Measurements from ENCODE around the gene ITGA2B.
"Not testable (repeated sequence)": the region's sequence is repeated elsewhere in the genome, so short reads cannot be mapped to it uniquely, and the experiment has no call there.

Gene ITGA2B

DNA sequence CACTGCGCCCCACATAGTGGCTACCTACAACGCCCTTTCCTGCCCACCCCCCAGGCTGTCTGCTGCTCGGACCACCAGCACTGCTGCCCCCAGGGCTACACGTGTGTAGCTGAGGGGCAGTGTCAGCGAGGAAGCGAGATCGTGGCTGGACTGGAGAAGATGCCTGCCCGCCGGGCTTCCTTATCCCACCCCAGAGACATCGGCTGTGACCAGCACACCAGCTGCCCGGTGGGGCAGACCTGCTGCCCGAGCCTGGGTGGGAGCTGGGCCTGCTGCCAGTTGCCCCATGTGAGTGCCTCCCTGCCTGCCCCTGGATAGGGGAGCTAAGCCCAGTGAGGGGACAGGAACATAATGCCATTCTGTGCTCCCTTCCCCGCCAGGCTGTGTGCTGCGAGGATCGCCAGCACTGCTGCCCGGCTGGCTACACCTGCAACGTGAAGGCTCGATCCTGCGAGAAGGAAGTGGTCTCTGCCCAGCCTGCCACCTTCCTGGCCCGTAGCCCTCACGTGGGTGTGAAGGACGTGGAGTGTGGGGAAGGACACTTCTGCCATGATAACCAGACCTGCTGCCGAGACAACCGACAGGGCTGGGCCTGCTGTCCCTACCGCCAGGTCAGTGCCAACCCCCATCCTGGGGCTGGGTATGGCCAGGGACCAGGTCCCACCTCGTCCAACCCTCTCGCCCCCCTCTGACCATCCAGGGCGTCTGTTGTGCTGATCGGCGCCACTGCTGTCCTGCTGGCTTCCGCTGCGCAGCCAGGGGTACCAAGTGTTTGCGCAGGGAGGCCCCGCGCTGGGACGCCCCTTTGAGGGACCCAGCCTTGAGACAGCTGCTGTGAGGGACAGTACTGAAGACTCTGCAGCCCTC lies 37.3 kb downstream of the ITGA2B start:
- no peak for DNase-seq

DNA sequence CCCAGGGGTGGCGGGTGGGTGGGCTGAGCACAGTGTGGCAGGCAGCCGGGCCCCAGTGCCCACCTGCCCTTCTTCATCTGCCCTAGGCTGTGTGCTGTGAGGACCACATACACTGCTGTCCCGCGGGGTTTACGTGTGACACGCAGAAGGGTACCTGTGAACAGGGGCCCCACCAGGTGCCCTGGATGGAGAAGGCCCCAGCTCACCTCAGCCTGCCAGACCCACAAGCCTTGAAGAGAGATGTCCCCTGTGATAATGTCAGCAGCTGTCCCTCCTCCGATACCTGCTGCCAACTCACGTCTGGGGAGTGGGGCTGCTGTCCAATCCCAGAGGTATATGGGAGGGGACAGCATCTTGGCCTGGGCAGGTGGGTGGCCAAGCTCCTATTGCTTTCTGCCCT lies 38.0 kb downstream of the ITGA2B start:
- no peak for DNase-seq

- peak; percentile 67 to 72 for DNase-seq
Observed at GRCh38 chr17:44350733-44351226, 38.7 kb downstream of the ITGA2B start.

- no peak for DNase-seq
Observed at GRCh38 chr17:44349553-44350070, 39.8 kb downstream of the ITGA2B start.

GRCh38 chr17:44348988-44349364 lies 40.5 kb downstream of the ITGA2B start:
- DNase-seq: no peak

- no peak for DNase-seq
Observed at GRCh38 chr17:44348234-44348987, 41.0 kb downstream of the ITGA2B start.

GRCh38 chr17:44347206-44348055 lies 42.0 kb downstream of the ITGA2B start:
- DNase-seq: not testable (repeated sequence)

- no peak for DNase-seq
Observed at GRCh38 chr17:44346064-44346844, 43.2 kb downstream of the ITGA2B start.

GRCh38 chr17:44345454-44346026 lies 43.9 kb downstream of the ITGA2B start:
- peak; percentile 39 to 46 for DNase-seq

DNA sequence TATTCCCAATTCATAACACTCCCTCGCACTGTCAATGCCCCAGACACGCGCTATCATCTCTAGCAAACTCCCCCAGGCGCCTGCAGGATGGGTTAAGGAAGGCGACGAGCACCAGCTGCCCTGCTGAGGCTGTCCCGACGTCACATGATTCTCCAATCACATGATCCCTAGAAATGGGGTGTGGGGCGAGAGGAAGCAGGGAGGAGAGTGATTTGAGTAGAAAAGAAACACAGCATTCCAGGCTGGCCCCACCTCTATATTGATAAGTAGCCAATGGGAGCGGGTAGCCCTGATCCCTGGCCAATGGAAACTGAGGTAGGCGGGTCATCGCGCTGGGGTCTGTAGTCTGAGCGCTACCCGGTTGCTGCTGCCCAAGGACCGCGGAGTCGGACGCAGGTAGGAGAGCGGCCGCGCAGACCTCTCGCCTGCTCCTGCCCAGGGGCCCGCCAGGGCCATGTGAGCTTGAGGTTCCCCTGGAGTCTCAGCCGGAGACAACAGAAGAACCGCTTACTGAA lies 44.5 kb downstream of the ITGA2B start, which contains the start of gene GRN:
Gene GRN, plus strand, starts transcription at position 364 of the 515 bp plus-strand sequence. CDS start 3,863 bp downstream, outside the sequence.
- peak; percentile 79 to 82 for DNase-seq

DNA sequence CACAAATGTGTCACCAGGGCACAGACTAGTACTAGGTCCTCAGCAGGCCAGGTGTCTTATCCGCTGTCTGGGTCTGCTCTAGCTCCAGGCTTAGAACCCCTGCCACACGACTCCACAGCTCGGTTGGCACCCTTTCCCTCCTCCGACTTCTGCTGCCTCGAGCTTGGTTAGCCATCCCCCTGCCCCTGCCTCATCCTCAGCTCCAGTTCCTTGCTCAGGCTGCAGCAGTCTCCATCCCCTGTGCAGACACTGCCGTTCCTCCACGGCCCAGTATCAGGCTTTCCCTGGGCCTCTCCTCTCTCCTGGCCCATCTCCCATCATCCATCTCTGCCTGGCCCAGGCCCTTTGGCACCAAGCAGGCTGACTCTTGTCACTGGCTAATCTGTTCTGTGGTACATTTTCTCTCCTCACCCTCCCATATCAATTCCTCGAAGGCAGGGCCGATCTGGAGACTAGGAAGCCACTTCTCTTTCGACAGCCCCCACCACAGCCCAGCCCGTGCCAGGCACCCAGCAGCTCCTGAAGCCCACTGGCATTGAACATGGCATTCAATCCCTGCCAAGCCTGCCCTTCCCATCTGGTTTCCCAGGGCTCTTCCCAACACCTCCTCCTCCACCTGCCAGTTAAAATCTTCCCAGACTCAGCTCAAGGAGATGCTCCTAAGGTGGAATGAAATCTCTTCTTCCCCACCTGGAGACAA lies 45.8 kb downstream of the ITGA2B start:
- DNase-seq: no peak

GRCh38 chr17:44340553-44340952 lies 48.9 kb downstream of the ITGA2B start:
- DNase-seq: not testable (repeated sequence)

- no peak for DNase-seq
Observed at GRCh38 chr17:44338702-44339101, 50.7 kb downstream of the ITGA2B start.

DNA sequence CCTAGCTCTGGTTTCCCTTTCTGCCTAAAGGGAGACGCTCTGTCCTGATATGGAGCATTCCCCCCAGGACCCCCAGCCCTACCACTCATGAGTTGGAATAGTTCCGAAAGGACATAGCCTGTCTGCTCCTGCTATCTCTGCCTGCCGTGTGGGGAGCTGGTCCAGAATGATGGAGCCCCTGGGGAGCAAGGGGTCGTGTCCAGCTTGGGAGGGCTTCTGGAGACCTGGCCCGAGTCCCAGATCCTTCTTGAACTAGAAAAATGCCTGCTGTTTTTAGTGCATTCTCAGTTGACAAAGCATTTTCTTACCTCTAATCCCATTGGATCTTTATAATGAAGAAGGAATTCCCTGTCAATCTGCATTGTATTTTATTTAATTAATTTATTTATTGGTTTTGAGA lies 53.5 kb downstream of the ITGA2B start:
- no peak for DNase-seq

DNA sequence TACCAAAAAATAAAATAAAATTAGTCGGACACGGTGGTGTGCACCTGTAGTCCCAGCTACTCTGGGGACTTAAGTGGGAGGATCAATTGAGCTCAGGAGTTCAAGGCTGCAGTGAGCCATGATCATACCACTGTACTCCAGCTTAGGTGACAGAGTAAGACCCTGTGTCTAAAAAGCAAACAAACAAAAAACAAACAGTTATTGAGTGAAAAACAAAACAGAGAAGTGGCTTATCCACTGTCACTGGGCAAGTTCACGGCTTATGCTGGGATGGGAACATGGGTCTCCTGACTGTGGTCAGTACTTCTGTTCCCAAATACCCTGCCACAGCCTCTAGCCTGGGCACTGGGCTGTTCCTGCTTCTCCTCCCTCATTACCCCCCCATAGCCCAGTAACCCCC lies 53.9 kb downstream of the ITGA2B start:
- no peak for DNase-seq

GRCh38 chr17:44334727-44335126 lies 54.7 kb downstream of the ITGA2B start:
- DNase-seq: no peak

DNA sequence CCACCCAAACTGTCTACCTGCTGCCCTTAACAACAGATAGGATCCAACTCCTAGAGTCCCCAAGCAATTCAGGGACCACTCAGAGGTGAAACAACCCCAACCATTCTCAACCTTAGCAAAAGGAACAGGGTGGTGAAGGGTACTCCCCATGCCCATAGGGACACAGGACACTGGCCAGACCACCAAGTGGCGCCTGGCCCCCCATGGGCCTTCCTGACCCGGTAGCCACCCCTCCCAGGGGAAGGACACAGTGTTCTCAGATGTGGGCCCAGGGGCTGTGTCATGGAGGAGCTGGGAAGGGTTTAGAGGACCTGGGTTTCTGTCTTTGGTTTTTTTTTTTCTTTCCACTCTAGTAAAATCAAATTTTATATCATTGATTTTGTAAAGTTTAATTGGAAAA lies 55.1 kb downstream of the ITGA2B start:
- no peak for DNase-seq

- DNase-seq: no peak
Observed at GRCh38 chr17:44333371-44333770, 56.1 kb downstream of the ITGA2B start.

GRCh38 chr17:44331249-44331760 lies 58.1 kb downstream of the ITGA2B start:
- DNase-seq: peak; percentile 61 to 76

DNA sequence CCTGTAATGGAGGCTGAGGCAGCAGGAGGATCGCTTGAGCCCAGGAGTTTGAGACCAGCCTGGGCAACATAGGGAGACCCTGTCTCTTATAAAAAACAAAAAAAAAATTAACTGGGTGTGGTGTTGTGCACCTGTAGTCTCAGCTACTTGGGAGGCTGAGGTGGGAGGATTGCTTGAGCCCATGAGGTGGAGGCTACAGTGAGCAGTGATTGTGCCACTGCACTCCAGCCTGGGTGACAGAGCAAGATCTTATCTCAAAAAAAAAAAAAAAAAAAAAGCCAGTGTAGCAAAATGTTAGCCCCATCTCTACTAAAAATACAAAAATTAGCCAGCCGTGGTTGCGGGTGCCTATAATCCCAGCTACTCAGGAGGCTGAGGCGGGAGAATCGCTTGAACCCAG lies 59.2 kb downstream of the ITGA2B start:
- DNase-seq: not testable (repeated sequence)

All from activated CD4-positive, alpha-beta T cell treated with anti-CD3 and anti-CD28 coated beads for 4 hours (primary cell).